GM18499 (cell line): ENCODE results near the gene ASB4.

ENCODE experiments used
- ATAC-seq: cut with Tn5 transposase; IDR thresholded peaks from one replicate; pipeline ENCODE4 v1.9.1; 2021; ENCODE audit warnings: moderate number of reproducible peaks; ENCODE audit not compliant: insufficient read depth, unreplicated experiment

ASB4 gene

DNA sequence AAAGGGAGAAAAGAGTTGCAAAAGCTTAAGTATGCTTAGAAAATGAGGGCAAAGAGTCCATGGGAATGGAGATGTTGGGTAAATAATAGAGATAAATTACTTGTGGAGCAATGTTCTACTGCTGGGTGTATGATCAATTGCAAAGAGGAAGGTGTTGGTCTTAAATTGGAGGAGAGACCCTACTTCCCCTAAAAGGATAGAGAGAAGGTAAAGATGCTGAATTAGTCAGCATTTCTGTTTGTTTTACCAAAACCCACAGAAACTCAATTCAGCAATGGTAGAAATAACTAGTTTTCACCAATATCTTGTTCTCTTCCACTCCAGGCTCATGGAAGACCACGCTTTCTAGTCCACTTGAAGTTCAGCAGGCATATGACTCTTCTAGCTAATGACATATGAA is 32.1 kb downstream of the ASB4 start:
- peak; percentile 32 for ATAC-seq

DNA sequence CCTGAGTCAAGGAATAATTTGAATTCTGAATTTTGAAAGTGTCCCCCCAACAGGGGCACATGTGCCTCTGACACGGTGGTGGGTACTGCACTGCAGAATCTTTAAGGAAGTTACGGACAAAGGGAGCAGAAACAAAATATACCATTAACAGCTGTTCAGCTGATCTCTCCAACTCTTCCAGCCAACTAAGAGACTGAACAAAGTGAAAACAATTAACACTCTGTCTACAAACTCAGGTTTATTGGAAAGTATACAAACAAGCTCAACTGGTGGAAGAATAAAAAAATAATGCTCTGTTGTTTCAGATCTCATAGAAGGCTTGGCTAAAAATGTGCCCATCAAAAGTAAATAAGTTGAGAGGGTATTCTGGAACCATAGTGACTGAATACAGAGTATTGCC is 34.4 kb downstream of the ASB4 start:
- ATAC-seq: no peak

DNA sequence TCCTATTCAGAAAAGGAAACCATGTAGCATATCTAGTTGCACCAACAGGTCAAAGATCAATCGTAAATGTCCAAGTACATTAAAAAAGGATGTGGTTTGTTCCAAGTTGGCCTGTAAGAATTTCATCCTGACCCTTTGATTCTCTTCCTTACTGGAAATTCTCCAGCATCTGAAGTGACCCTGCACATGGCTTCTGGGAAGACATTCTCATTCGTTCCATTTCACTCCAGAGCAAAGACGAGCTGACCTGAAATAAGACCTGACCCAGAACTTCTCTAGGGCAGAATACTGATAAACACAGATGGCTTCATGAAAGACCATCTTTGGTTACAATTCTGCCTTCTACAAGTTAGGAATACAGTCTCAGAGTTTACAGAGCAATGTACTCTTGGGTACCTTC is 39.8 kb downstream of the ASB4 start:
- no peak for ATAC-seq

DNA sequence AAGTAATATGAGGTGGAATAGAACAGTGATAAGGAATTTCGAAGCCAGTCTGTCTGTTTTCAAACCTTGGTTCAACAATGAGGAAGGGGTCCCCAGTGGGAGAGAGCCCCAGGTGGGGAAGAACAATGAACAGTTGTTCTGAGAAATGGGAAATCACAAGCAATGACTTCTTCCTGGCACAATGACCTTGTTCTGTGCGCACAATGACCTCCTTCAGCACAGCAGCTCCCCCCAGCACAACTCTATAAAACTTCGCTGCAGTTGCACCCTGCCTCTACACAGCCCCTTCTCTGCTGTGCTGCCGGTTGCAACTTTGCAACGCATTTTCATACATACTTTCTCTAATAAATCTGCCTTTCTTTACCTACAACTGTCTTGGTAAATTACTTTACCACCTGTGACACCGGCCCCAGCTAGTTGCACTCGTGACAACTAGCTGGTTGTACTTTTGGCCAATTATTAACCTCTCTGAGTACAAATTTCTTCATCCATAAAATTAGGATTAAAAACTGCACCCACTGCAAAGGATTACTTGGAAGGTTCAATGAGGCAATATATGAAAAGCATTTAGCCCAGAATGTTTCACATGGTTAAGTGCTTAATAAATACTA is 40.5 kb downstream of the ASB4 start:
- ATAC-seq: no peak

DNA sequence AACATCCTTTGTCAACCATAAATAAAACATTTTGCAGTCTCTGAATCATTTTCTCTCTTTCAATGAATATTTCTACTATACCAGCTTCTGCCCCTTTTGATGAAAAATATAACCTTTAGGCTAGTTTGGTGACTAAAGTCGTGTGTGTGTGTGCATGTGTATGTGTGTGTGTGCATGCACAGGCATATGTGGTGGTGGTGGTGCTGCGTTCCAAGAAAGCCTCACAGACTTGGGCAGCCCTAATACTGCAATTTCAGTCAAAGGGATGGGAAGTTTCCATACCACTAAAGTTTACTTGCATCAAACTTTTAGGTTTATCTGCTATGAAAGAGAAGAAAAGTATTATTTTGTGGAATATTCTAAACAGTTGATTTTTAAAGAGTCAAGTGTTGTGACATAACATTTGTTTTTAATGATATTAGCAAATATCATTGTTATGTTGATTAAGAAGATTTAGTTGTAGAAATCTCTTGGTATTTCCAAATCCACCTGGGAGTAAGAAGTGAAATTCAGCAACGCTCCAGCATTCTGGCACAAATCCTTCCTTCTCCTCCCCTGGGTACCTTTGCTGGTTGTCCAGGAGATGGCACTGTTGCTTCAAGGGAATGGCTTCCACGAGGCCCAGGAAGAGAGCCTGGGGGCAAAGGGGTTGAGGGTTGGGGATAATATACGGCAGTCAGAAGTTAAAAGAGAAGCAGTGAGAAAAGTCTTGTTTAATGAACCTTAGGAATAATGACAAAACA is 41.5 kb downstream of the ASB4 start:
- no peak for ATAC-seq

DNA sequence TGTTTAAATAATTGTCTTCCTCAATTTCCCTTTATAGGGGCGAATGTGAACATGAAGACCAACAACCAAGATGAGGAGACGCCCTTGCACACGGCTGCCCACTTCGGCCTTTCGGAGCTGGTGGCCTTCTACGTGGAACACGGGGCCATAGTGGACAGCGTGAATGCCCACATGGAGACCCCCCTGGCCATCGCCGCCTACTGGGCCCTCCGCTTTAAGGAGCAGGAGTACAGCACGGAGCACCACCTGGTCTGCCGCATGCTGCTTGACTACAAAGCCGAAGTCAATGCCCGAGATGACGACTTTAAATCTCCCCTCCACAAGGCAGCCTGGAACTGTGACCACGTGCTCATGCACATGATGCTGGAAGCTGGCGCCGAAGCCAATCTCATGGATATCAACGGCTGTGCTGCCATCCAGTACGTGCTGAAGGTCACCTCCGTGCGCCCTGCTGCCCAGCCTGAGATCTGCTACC is 42.1 kb downstream of the ASB4 start:
- no peak for ATAC-seq

DNA sequence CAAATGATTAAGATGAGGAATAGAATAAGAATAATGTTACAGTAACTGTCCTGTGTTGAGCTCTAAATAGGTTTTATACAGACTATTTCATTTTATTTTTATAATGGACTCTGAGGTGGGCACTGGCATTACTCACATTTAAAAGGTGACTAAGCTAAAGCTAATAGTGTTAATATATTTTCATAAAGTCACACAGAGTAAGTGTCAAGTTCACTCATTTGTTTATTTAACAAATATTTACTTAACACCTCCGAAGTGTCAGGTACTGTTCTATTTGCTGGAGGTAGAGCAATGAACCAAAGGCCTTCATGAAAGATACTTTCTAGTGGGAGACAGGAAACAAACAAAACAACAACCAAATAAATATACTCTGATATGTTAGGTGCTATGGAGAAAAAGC is 44.0 kb downstream of the ASB4 start:
- ATAC-seq: no peak

DNA sequence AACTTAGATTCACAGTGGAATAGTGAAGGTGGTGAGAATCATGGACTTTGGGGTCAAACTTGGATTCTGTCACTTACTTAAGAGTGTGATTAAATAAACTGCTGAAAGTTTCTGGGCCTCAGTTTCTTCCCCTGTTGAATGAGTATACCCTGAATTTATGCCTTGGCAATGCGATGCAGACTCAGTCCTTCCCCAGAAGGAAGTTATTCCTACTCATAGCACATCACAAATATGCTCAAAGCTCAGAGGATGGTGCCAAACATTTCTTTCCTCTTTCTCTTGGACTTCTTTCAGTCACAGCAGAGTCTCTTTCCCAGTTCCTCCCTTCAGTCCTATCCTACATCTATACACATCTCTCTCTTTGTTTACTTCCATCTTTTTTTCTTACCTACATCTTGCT is 45.1 kb downstream of the ASB4 start:
- no peak for ATAC-seq

DNA sequence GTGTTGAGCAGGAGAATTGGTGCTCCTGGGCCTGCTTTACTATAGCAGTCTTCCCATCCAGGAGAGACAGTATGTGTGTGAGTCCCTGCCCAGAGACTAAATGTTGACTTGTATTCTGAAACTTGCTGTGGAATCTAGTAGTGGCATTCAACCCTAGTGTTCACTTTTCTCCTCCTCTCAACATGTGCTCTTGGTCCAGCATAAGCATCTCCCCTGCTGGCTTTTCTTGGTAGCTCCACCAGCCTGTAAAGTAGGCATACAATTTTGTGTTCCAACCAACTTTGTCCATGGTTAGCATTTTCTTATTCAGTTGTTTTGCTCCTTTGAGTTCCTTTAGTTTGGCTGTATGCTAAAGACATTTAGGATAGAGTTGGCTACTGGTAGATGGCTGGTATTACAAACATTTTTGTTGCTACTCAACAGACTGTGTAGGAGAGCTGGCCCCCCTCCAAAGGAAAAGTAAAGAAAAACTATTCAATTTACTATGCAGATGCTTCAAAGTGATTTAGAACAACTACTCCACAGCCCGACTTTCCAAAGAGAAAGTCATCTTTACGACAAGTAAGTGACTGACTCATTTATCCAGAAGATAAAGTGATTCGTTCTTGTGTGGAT is 46.0 kb downstream of the ASB4 start:
- no peak for ATAC-seq

DNA sequence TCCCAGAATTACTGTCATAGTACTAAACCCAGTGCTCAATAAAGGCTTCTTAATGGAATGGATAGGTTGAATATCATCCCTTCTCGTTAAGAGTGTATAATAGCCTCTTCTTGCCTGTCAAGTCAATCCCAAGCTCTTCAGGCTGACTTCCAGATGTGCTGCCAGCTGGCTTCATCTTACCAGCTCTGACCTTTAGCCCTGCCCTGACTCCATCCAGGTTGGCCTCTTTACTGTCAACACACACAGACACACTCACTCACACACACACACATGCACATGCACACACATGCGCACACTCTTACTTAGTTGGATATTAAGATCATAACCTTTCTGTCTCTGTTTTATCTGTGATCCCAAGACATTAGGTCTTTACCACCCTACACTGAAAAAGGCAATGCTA is 49.1 kb downstream of the ASB4 start:
- no peak for ATAC-seq

DNA sequence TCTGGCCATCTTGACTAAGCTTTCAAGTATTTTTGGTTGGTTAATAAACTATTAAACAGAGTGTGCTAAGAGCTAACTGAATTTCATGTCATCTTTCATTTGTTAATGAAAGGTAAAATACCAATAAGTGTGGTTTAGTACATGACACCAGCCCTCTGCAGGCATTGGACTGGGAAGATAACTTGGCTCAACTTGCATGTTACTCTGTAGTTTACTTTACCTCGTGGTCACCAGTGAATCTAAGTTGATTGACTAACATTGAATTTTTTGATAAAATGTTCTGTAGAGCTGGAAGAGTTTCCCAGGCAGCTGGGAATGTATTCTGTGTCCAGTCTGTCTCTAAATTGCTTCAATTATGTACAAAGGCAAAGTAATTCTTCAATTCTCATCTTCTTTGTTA is 49.9 kb downstream of the ASB4 start:
- ATAC-seq: no peak

DNA sequence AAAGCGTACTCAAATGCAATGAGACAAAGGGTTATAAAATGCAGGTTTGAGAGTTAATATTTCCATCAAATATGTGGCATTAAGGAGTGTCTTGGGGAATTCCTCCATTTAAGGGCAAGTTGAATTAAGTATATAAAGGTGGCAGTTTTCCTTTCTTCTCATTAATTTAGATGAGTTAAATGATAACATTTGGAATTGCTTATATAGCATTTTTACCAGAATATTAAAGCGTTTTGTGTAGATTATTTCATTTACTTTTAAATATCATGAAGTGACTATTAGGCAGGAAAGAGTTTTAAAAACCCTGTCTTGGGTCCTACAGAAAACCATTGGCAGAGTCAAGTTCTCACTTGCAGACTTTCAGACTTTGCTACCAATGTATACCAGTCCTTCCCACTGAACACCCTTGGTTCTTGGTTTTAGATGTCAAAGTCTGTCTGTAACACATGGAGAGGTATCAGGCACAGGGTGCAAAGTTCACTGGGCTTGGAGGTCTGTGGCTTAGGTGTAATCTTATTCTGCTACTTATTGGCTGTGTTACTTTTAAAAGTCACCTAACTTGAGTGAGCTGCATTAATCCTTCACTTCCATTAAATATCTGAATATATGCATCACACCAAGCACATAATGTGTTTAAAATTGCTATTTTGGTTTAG is 51.0 kb downstream of the ASB4 start:
- ATAC-seq: no peak

DNA sequence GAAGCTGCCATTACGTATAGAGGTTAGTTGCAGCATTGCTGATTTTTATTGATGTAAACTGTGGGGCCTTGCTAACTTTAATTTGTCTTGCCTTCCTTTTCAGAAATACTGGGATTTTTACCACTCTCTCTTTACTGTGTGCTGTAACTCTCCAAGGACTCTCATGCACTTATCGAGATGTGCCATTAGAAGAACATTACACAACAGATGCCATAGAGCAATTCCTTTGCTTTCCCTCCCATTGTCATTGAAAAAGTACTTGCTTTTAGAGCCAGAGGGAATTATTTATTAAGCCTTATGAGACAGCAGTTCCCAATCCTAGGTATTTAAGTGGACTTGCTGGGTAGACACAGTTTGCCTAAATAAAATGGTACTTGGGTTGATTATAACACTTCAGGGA is 51.7 kb downstream of the ASB4 start:
- ATAC-seq: no peak

DNA sequence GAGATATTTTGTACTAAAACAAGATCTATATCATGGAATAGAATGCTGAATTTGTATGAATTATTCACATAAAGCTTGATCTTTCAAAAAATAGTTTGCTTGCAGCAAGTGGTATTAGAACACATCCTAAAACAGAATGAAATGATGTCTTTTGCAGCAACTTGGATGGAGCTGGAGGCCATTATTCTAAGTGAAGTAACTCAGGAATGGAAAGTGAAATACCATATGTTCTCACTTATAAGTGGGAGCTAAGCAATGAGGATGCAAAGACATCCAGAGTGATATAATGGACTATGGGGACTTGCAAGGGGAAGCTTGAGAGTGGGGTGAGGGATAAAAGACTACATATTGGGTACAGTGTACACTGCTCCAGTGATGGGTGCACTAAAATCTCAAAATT is 53.7 kb downstream of the ASB4 start:
- ATAC-seq: no peak

DNA sequence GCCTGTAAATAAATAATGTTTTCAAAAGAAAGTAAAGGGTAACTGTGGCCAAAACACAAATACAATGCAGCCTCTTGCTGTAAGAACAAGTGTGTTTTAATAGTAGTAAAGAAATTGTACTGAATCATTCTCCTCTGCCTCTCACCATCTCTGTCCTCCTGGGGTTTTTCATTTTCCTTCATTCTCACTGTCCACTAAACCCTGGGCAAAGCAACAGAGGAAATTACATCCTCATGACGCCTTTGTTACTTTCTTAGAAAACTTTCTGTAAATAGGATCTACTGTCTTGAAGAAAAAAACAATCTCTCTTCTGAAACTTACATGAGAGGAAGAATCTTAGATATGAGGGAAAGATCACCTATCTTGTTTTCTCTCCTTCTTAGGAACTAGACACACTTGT is 54.6 kb downstream of the ASB4 start:
- ATAC-seq: no peak

DNA sequence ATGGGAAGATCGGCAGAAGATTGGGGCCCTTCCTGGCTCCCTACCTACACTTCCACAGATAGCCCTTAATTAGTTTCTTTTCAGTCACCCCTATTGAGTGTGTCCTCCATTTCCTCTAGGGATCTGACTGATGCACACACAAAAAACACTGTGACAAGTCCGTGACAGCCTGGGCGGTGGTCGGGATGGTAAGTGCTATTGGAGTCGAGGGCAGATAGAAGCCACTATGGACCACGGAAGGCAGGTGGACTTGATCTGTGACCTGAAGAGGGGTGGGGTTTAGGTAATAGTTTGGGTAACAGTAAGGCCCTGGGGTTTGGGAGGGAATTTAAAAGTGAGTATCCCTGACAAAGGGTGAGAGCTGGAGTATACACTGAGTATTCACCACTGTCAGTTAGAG is 57.6 kb downstream of the ASB4 start:
- ATAC-seq: no peak

DNA sequence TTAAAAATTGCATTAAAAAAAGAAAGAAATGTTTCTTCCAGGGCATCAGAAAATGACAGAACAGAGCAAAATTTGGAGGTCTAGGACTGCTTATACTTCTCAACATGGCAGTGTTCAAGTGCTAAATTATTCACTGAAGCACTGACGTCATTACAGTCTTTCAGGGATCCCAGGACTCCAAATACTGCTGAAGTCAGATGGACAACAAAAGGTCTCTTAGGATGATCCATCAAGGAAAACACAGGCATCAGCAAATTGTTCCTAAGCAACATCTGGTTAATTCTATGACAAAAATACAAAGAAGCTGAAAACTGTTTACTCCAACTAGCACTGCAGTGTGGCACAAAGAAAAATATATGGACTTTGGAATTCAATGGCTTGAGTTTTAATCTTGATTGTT is 58.4 kb downstream of the ASB4 start:
- ATAC-seq: no peak

DNA sequence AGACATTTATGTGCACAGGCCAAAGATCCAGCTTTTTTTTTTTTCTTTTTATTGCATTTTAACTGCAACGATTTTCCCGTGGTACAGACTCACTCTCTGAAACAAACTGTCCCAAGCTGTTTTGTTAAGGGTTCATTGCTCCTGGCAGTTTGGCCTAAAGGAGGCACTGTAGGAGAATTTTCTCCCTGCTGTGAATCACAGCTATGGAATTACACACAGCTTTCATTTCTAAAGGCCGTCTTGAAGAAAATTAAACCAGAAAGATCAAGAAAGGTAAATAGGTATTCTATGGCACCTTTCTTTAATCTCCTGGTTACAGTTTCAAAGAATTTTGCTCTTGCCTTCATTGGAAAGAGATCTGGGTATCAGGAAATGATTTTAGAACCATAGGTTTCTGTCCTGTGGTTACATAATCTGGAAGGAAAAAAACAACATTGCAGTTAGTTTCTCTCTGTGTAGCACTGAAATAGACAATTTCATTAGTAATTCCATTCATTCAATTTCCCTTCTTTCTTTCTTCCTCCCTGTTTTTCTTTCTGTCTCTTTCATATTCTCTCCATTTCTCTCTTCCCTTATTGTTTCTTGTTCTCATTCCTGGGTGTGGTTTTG is 59.4 kb downstream of the ASB4 start:
- no peak for ATAC-seq

DNA sequence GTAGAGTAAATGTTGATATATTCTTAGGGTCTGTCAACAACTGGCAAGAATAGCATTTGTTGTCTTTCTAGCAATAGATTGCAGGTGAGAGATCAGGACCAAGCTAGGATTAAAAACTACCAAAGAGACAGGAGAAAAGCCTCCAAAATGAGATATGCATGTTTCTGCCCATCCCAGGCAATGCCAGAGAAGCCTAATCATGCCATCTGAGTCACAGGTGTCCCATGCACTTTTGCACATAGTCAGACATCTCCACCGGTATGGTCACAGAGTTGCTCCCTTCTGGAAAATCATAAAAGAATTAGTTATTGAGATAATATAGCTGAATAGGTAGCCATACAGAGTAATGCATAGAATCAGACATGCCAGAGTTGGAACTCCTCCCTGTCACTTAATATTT is 59.9 kb downstream of the ASB4 start:
- ATAC-seq: no peak

DNA sequence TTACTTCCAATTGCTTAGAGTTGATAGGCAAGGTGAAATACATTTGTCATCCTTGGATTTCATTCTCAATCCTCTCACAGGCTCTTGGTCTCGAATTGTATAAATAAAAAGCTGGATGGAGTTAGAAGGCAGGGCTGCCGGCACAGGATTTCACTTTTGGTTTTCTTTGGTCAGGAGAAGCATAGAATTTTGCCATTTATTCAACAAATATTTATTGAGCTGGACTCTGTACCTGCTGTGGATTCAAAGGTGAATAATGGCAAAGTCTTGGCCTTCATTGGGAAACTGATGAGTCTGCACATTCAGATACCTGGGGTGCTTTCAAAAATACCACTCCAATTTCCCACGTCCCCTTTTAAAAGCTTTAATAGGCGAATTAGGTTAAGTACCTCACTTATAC is 60.9 kb downstream of the ASB4 start:
- ATAC-seq: no peak
